Cardiac muscle cell (in vitro differentiated cells and primary cell): ENCODE data around the gene MOB3B. TPM values are rescaled to one million over a fixed set of nuclear protein-coding genes. Genes with fewer than 3 reads are reported as not detected.
A peak's percentile ranks its signal among the peaks of the same experiment; 100 is the strongest.

Experiments
- DNase-seq, 2 donors: peaks; one replicate each; pipeline versions ENCODE4 v3.0.0 to v3.0.0-alpha.2; 2010 to 2017; ENCODE audit warnings: low read depth in 1 of 2, low spot score in 1 of 2
- H3K27ac ChIP-seq: fragments of 200-600 bp; sonication (generic); 2 replicates; pipeline ENCODE4 v1.5.1; 2016
- H3K27me3 ChIP-seq: fragments of 200-600 bp; sonication (generic); 2 replicates; pipeline ENCODE4 v1.6.0; 2016; ENCODE audit warnings: control low read depth
- H3K36me3 ChIP-seq: fragments of 200-600 bp; sonication (generic); 2 replicates; pipeline ENCODE4 v1.5.1; 2016; ENCODE audit warnings: control low read depth
- H3K4me1 ChIP-seq: fragments of 200-600 bp; sonication (generic); 2 replicates; pipeline ENCODE4 v1.8.1; 2017; ENCODE audit warnings: low read depth, mild to moderate bottlenecking, mixed run types
- H3K4me3 ChIP-seq: fragments of 200-600 bp; sonication (generic); 2 replicates; pipeline ENCODE4 v1.5.1; 2016; ENCODE audit warnings: mild to moderate bottlenecking
- H3K9me3 ChIP-seq: fragments of 200-600 bp; sonication (generic); 2 replicates; pipeline ENCODE4 v1.5.1; 2017; ENCODE audit warnings: low read depth, mild to moderate bottlenecking, control low read depth
- CTCF ChIP-seq: IDR thresholded peaks from 2 replicates; pipeline ENCODE4 v1.5.1; 2012; ENCODE audit warnings: low read depth, mild to moderate bottlenecking, low read length
- polyA plus RNA-seq: library from polyadenylated mRNA; unstranded; fragments of >200 nt; fragmentation: Nextera tagmentation; extraction: Ambion mirVana; gene quantifications from 2 replicates; pipeline ENCODE4 v1.2.1, GENCODE V29; 2016
- total RNA-seq: library from RNA; depleted of rRNA; stranded (reverse); fragments of >200 nt; gene quantifications from 2 replicates; pipeline ENCODE4 v1.2.3, GENCODE V29; 2016

Gene MOB3B
- total and polyA plus RNA-seq, 2 experiments from 2014 or later = 0.74 to 1.7 TPM

- no peak overlapping the region for H3K27ac ChIP-seq
- peaks cover 8% of the 10 kb centered on the region for H3K4me1 ChIP-seq
Measured at GRCh38 chr9:27571011-27571410, 41.4 kb upstream of the MOB3B start.

GRCh38 chr9:27569406-27569805 lies 39.8 kb upstream of the MOB3B start:
- H3K4me3 ChIP-seq = no peak overlapping the region
- H3K9me3 ChIP-seq = no peaks in the 10 kb centered on the region
- peaks cover 8% of the 10 kb centered on the region for H3K4me1 ChIP-seq
- H3K27ac ChIP-seq = no peak overlapping the region
- no peak for DNase-seq
- no peaks in the 10 kb centered on the region for H3K27me3 ChIP-seq
- peaks cover 8% of the 10 kb centered on the region for H3K36me3 ChIP-seq
- TF ChIP-seq CTCF = no peak

More at GRCh38 chr9:27571011-27571410, 41.4 kb upstream of the MOB3B start:
- Histone ChIP-seq H3K4me3 (no peak overlapping the region), H3K27me3 (no peaks in the 10 kb centered on the region), H3K36me3 (no peaks in the 10 kb centered on the region), H3K9me3 (no peaks in the 10 kb centered on the region)
- no peak for TF ChIP-seq CTCF
- DNase-seq = no peak

- Histone ChIP-seq H3K27me3 (no peaks in the 10 kb centered on the region), H3K36me3 (peaks cover 12% of the 10 kb centered on the region), H3K9me3 (no peaks in the 10 kb centered on the region), H3K4me1 (no peaks in the 10 kb centered on the region), H3K4me3 (no peak overlapping the region), H3K27ac (no peak overlapping the region)
- peak in 1 of 2 donors; percentile 18 for DNase-seq
- no peak for TF ChIP-seq CTCF
Measured at GRCh38 chr9:27566118-27566517, 36.5 kb upstream of the MOB3B start.

- no peak for DNase-seq
- no peak overlapping the region for H3K27ac ChIP-seq
- no peaks in the 10 kb centered on the region for H3K27me3 ChIP-seq
- no peak for TF ChIP-seq CTCF
- H3K4me3 ChIP-seq = no peak overlapping the region
- no peaks in the 10 kb centered on the region for H3K9me3 ChIP-seq
- peaks cover 12% of the 10 kb centered on the region for H3K36me3 ChIP-seq
- no peaks in the 10 kb centered on the region for H3K4me1 ChIP-seq
Measured at GRCh38 chr9:27565696-27566095, 36.1 kb upstream of the MOB3B start.

DNA sequence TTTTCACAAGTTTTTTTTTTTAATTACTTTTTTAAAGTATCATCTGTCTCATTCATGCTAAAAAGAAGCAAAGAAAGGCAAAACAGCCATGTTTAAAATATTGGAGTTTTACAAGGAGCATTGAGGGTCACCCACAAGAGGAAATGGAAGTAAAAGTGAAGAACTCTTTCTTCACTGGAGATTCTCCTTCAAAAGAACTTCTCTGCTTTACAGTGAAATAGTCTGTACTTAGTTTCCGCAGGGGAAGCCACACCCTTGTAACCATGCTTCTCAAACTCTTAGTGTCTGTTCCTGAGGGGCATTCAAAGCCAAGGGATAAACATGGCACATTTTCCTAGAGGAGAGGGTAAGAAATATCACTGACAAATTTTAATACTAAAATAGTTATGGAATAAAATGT lies 35.1 kb upstream of the MOB3B start:
- H3K36me3 ChIP-seq = peaks cover 12% of the 10 kb centered on the region
- DNase-seq = no peak

More for the DNA sequence above, 35.1 kb upstream of the MOB3B start:
- no peak overlapping the region for H3K27ac ChIP-seq
- no peak for TF ChIP-seq CTCF
- H3K4me3 ChIP-seq = no peak overlapping the region
- H3K9me3 ChIP-seq = no peaks in the 10 kb centered on the region
- H3K4me1 ChIP-seq = no peaks in the 10 kb centered on the region
- H3K27me3 ChIP-seq = no peaks in the 10 kb centered on the region
